Calu3 (cell line): ENCODE results near the gene SPRR2D. TPM values are rescaled to one million over a fixed set of nuclear protein-coding genes. Genes with fewer than 3 reads are reported as not detected.

Experiments used
- Bru-seq: library from RNA; stranded (reverse); fragments of 400-500 nt; gene quantifications from one replicate; lab custom pipeline; 2021; lab: Mats Ljungman, UMichigan
- BruChase-seq, 2 experiments: library from RNA; stranded (reverse); fragments of 400-500 nt; gene quantifications; one replicate each; lab custom pipeline; 2021; lab: Mats Ljungman, UMichigan
- BruUV-seq: library from RNA; stranded (reverse); fragments of 400-500 nt; replicated peaks from 2 replicates; lab custom pipeline; 2021; lab: Mats Ljungman, UMichigan
- CTCF ChIA-PET: fragments of 300-600 bp; sonication (Branson Sonifier 250); formaldehyde crosslinking; loops from one replicate; lab custom pipeline; 2022; ENCODE audit warnings: antibody characterized with exemption; lab: Charles Lee
- DNase-seq: peaks from one replicate; pipeline ENCODE4 v3.0.0; 2022
- H3K27ac Mint-ChIP-seq: one replicate; pipeline ENCODE4 v1.8.0; 2022; ENCODE audit warnings: mixed read lengths; ENCODE audit not compliant: unreplicated experiment
- H3K27me3 Mint-ChIP-seq: one replicate; pipeline ENCODE4 v1.8.0; 2022; ENCODE audit warnings: mixed read lengths; ENCODE audit not compliant: unreplicated experiment
- H3K36me3 Mint-ChIP-seq: one replicate; pipeline ENCODE4 v1.8.0; 2022; ENCODE audit warnings: mild to moderate bottlenecking, moderate library complexity, mixed read lengths; ENCODE audit not compliant: insufficient read depth, unreplicated experiment
- H3K4me1 Mint-ChIP-seq: one replicate; pipeline ENCODE4 v1.8.0; 2022; ENCODE audit warnings: mild to moderate bottlenecking, low read depth, mixed read lengths; ENCODE audit not compliant: unreplicated experiment
- H3K4me3 Mint-ChIP-seq: one replicate; pipeline ENCODE4 v1.8.0; 2022; ENCODE audit warnings: mild to moderate bottlenecking, low read depth, moderate library complexity, mixed read lengths; ENCODE audit not compliant: unreplicated experiment
- H3K9me3 Mint-ChIP-seq: one replicate; pipeline ENCODE4 v1.8.0; 2022; ENCODE audit warnings: low read depth, mixed read lengths; ENCODE audit not compliant: unreplicated experiment
- CTCF ChIP-seq: fragments of 200-600 bp; IDR thresholded peaks from one replicate; pipeline ENCODE4 v1.8.0; 2022; ENCODE audit warnings: antibody characterized with exemption; ENCODE audit not compliant: unreplicated experiment
- intact Hi-C: fragments of 100-400 bp; cut with micrococcal nuclease; formaldehyde crosslinking; loops from one replicate; pipeline ENCODE4 v1.10.0; 2022; ENCODE audit not compliant: unreplicated experiment
- long read RNA-seq: library from polyadenylated mRNA; stranded (forward); transcript quantifications from one replicate; pipeline ENCODE4 v2.0.0, GENCODE V29; 2022
- total RNA-seq: library from RNA; stranded (reverse); gene quantifications from 2 replicates; pipeline ENCODE4 v1.2.3, GENCODE V29; 2022

Gene SPRR2D
- total RNA-seq: not detected in 2 replicates
- Bru-seq, nascent RNA: percentile 23 among the genes with signal in this experiment
- percentile 16 among the genes with signal in this experiment for BruChase-seq, experiment 1, labeled RNA remaining after a 6-hour chase
- percentile 16 among the genes with signal in this experiment for BruChase-seq, experiment 2, labeled RNA remaining after a 2-hour chase
- long read RNA-seq: 0 reads

GRCh38 chr1:153040950-153041631 is at the start of gene SPRR2D:
TSS of gene SPRR2D (minus strand) at chr1:153041120. CDS start at chr1:153040346, 774 bp downstream.
- BruUV-seq: no TSS peak
- DNase-seq: no peak

GRCh38 chr1:153087652-153088051 is 46.7 kb upstream of the SPRR2D start:
- Mint-ChIP-seq H3K4me1 (no peaks in the 10 kb centered on the region), H3K27me3 (no peaks in the 10 kb centered on the region), H3K36me3 (no peaks in the 10 kb centered on the region), H3K4me3 (no peak overlapping the region), H3K27ac (no peak overlapping the region), H3K9me3 (no peaks in the 10 kb centered on the region)
- CTCF ChIA-PET: no interaction called here
- no peak for TF ChIP-seq CTCF
- no TSS peak for BruUV-seq
- intact Hi-C loops: no loop called here
- DNase-seq: no peak

More at GRCh38 chr1:153040950-153041631, at the start of gene SPRR2D:
- TF ChIP-seq CTCF: no peak
- Mint-ChIP-seq H3K9me3 (no peaks in the 10 kb centered on the region), H3K27ac (no peak within 1 kb of the TSS), H3K27me3 (no peaks in the 10 kb centered on the region), H3K4me3 (no peak within 1 kb of the TSS), H3K36me3 (no peaks in the 10 kb centered on the region), H3K4me1 (peaks cover 9% of the 10 kb centered on the region)
- CTCF ChIA-PET: no interaction called here
- intact Hi-C loops: no loop called here

GRCh38 chr1:153081736-153082135 is 40.8 kb upstream of the SPRR2D start:
- H3K4me1 Mint-ChIP-seq: peaks cover 11% of the 10 kb centered on the region
- H3K27me3 Mint-ChIP-seq: no peaks in the 10 kb centered on the region
- no peak overlapping the region for H3K27ac Mint-ChIP-seq
- intact Hi-C loops: loop anchor here (2.0 kb wide), 1 partner anchor 19 kb away; no protein-coding TSS in a partner anchor
- no peak for DNase-seq
- peaks cover 5% of the 10 kb centered on the region for H3K9me3 Mint-ChIP-seq
- CTCF ChIA-PET: interaction anchor here (0.7 kb wide), 1 partner anchor 239 kb away, joined by 3 read pairs; no protein-coding TSS in a partner anchor
- no TSS peak for BruUV-seq
- H3K36me3 Mint-ChIP-seq: no peaks in the 10 kb centered on the region
- no peak for TF ChIP-seq CTCF
- H3K4me3 Mint-ChIP-seq: no peak overlapping the region

- Mint-ChIP-seq H3K9me3 (no peaks in the 10 kb centered on the region), H3K36me3 (no peaks in the 10 kb centered on the region), H3K4me3 (no peak overlapping the region), H3K4me1 (peaks cover 13% of the 10 kb centered on the region), H3K27ac (no peak overlapping the region), H3K27me3 (no peaks in the 10 kb centered on the region)
- CTCF ChIA-PET: interaction anchor here (0.7 kb wide), 1 partner anchor 11 kb away, joined by 3 read pairs; no protein-coding TSS in a partner anchor
- intact Hi-C loops: no loop called here
- no TSS peak for BruUV-seq
- no peak for TF ChIP-seq CTCF
- DNase-seq: no peak
Measured at GRCh38 chr1:153072806-153073726, 32.1 kb upstream of the SPRR2D start.
